Medulla oblongata (tissue), 1 donor: ENCODE data around the gene CCSER2.
"Not testable (repeated sequence)": the region's sequence is repeated elsewhere in the genome, so short reads cannot be mapped to it uniquely, and the experiment has no call there.

Experiments used
- DNase-seq: peaks from one replicate; pipeline ENCODE4 v3.0.0-alpha.2; 2015; ENCODE audit errors: extremely low spot score

The CCSER2 gene

DNA sequence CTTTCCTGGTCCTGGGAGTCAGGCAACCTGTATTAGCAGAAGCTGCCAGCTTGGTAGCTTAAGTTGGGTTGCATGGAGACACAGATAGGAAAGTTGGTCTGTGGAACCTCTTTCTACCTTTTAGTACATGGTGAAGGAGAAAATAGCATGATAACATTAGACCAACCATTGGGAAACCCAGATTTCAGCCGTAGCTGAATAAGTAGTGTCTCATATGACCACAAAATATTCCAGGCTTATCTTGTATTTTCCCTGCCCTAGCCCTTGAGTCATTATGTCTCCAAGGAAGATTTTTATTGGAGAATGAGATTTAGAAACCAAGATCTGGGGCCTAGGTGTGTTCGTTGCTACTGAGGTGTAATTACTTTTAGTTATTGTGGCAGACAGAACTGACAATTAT lies 67.2 kb downstream of the CCSER2 start:
- DNase-seq = no peak

DNA sequence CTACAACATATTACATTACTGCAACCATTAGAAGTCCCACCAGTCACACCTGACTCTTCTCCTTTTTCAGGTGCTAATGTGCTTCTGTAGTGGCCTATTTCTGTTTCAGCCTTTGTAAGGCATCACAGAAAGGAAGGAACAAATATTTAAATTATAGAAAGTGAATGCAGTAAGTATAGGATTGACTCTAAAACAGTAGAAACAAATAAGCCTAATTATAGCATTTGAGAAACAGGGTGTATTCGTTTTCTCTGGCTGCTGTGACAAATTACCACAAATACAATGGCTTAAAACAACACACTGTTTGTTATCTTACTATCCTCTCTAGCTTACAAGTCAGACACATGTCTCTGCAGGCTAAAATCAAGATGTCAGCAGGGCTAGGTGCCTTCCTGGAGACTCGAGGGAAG lies 69.4 kb downstream of the CCSER2 start:
- no peak for DNase-seq

DNA sequence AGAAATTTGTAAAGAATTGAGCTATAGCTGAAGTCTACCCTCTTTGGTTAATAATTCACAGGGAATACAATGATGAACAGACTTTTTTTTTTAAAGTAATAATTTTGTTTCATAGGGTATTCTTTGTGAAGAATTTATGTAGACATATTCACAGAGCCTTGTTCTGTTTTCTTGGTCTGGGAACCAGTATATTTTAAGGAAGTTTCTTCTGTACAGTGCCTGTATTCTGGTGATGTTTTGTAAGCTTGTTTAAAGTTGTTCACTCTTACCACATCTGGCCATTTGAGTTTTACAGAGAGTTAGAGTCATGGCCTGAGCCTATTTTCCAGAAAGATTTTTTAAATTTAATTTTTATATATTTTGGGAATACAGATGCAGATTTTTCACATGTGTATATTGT lies 70.3 kb downstream of the CCSER2 start:
- DNase-seq = no peak

DNA sequence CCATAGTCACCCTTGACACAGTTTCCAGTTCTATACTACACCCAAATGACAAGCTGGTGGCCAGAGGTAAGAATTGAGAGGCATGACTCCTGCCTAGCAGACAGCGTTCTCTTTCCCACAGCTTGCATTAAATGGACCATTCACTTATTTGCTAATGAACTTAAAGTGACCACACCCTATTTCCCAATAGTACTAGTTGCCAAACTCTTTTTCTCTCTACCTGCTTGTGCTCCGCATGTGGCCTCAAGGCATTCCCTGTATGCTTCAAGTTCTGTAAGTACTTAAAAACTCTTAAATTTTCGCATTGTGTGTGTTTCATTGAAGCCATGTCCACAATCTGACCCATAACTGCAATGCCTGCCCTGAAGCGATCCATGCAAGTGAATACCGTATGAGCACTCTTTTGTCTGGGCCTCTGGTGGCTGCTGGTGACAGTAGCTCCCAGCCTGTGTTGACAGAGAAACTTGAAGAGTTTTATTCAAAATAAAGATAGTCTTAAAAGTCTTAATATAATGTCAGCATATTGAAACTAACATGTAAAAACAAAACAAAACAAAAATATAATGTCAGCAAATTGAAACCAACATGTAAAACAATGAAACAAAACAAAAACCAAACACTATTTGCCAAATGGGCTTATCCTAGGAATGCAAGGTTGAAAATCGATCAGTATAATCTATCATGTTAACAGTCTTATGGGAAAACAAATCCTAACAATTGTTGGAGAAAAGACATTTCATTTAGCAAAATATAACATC lies 73.6 kb downstream of the CCSER2 start:
- peak; percentile 25 for DNase-seq

DNA sequence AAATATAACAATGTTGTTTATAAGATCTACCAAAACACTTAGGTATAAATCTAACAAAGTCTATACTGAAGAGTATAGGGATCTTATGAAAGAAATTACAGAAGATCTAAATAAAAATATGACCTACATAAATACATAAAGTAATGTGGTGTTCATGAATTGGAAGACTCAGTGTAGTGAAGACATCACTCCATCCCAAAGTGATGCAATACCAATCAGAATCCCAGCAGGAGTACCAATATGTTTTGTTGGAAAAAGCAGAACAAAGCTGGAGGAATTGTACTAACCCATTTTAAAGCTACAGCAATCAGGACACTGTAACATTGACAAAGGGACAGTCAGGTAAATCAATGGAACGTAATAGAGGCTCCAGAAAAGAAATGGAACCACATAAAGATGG lies 76.4 kb downstream of the CCSER2 start:
- no peak for DNase-seq

DNA sequence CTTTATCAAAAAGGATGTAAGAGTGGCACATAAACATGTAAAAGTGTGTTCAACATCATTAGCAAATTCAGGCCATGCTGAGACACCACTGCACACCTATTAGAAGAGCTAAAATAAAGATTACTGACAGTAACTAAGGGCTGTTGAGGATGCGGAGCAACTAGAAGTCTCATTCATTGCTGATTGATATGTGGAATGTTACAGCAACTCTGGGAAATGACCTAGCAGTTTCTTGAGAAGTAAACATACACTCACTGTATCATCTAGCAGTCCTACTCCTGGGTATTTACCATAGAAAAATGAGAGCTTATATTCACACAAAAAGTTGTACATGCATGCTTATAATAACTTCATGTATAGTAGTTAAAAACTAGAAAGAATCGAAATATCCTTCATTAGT lies 77.3 kb downstream of the CCSER2 start:
- DNase-seq = no peak

DNA sequence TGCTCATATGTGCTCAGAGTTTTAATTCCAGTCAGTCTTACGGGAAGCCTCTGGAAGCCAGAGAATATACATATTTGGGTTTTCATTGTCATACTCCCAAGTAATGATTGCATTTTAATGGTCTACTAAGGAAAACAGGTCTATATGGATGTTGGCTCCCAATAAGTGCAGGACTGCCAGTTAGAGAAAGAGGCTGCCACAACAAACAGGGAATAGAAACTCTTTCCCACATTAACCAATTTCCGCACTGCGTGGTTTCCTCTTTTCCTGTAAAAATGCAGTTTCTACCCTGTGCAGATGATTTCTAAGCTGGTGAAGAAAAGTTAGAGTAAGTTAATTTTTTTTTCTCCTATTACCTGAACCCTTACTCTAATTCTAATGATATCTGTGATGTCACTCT lies 78.2 kb downstream of the CCSER2 start:
- DNase-seq = no peak

DNA sequence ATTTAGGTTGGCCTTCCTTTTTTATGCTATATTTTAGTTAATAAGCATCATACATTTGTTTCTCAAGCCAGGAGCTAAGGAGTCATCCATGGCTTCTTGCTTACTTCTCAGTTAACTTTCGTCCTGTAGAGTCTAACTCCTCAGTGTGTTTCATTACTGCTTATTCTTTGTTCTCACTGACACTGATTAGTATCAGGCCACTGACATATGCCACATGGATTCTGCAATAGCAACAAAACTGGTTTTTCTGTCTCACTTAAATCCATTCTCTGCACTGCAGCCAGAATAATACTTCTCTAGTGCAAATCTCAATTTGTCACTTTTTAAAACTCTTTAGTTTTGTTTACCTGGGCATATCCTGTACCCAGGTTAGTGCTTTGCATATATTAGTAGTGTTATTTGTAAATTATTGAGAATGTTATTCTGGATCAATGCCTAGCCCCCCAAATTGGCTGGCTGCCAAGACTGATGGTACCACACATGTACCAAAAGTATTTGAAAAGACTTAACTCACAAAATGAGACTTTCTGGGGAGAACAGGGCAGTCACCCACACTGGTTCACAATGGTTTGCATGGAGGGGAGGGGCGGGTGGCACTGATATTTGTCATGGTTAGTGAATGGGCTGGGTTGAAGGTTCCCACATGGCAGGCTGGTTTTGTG lies 79.1 kb downstream of the CCSER2 start:
- no peak for DNase-seq

DNA sequence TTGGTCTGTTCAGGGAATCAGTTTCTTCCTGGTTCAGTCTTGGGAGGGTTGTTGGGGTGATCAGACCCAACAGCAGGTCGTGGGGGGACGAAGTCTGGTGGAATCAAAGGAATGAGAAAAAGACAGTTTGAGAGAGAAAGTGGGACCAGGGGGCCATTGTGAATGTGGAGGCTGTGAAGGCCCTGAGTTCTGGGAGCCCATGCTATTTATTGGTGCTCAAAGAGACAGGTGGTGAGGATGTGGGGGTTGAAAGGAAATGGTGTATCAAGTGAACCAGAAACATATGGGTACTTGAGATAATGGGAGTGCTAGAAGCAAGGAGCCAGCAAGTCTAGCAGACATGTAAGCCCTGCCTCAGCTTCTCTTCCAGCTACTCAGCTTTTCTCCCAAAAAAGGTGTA lies 84.1 kb downstream of the CCSER2 start:
- no peak for DNase-seq

DNA sequence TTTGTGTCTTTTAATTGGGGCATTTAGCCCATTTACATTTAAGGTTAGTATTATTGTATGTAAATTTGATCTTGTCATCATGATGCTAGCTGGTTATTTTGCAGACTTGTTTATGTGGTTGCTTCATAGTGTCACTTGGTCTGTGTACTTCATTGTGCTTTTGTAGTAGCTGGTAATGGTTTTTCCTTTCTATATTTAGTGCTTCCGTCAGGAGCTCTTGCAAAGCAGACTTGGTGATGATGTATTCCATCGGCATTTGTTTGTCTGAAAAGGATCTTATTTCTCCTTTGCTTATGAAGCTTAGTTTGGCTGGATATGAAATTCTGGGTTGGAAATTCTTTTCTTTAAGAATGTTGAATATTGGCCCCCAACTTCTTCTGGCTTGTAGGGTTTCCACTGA lies 85.7 kb downstream of the CCSER2 start:
- not testable (repeated sequence) for DNase-seq

DNA sequence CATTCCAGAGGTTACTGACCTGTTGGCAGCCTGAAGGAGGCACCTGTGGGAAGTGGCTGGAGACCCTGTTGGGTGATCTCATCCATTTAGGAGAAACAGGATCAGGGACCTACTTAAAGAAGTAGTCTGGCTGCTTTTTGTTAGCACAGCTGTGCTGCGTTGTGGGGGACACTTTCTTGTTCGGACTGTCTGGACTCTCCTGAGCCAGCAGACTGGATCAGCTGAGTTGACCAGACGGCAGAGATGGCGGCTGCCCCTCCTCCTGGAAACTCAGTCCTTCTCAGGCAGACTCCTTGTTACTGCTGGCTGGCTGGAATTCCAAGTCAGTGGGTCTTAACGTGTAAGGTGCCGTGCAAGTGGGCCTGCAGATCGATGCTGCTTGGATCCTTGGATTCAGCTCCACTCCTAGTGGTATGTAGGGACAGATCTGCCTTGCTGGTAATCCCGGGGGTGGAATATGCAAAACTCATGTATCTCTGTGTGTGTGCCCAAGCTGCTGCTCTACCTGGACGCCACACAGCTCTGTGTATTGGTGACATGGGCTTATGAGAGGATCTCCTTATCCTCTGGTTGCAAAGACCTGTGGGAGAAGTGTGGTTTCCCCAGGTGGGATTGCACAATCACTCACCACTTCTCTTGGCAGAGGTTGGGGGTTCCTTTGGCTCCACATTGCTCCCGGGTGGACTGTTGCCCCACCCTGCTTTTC lies 87.3 kb downstream of the CCSER2 start:
- DNase-seq = no peak

DNA sequence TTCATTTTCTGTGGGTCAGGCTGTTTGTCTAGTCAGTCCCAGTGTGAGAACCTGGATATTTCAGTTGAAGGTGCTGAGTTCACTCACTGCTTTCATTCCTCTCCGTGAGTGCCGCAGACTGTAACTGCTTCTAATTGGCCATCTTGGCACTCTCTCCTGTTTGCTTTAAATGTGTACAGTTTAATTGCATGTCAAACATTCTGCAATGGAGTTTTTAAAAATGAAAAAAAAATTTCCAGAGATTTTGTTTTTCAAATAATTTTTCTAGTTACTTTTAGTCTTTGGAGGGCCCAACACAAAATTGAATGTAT lies 87.8 kb downstream of the CCSER2 start:
- no peak for DNase-seq

DNA sequence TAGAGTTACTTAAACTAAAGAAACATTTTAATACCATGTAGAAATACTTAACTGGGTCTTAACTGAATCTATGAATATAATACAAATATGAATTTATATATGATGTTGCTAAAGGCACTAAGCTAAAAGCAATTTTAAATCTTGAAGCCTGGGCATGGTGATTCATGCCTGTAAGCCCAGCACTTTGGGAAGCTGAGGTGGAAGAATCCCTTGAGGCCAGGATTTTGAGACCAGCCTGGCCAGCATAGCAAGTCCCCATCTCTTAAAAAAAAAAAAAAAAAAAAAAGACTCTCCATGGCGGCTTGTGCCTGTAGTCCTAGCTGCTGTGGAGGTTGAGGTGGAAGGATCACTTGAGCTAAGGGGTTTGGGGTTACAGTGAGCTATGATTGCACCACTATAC lies 95.3 kb downstream of the CCSER2 start:
- DNase-seq = no peak

DNA sequence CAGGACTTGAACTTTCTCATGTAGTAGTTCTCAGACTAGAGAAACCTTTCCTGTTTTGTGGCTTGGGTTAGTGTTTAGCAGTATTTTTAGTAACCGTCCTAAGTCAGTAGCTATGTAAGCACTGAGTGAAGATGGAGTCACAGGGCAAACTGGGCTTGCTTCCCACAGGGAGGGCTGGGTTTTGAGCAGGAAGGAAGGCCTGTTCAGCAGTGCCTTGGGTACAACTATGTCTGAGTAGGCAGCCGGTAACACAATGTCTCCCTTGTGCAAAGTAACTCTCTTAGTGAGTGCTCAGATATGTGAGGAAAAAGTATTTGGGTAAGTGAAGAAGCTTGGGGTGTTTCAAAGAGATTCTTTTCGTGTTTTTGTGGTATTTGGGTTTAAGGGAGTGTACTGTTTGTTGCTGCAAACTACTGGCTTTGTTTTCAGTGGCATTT lies 96.4 kb downstream of the CCSER2 start:
- DNase-seq = peak; percentile 96

DNA sequence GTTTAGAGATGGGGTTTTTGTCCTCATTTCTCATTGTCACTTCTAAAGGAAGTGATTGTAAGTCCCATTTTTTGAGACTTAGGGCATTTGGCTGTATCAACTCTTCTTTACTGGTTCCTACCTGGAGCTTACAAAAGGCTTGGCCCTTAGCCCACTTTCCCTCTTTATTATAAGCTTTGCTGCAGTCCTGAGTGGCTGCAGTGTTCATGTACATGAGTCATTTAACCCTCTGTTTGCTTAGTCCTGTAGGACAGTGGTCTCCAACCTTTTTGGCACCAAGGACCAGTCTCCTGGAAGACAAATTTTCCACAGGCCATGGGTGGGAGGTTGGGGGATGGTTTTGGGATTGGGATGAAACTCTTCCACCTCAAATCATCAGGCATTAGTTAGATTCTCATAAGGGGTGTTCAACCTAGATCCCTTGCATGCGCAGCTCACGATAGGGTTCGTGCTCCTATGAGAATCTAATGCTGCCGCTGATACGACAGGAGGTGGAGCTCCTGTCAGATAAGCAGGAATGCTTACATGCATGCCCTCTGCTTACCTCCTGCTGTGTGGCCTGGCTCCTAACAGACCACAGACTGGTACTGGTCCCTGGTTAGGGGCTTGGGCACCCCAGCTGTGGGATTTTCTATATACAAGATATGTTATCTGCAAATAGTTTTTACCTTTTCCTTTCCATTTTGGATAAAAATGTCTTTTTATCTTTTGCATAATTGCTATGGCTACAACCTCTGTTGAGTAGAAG lies 99.7 kb downstream of the CCSER2 start:
- DNase-seq = no peak

DNA sequence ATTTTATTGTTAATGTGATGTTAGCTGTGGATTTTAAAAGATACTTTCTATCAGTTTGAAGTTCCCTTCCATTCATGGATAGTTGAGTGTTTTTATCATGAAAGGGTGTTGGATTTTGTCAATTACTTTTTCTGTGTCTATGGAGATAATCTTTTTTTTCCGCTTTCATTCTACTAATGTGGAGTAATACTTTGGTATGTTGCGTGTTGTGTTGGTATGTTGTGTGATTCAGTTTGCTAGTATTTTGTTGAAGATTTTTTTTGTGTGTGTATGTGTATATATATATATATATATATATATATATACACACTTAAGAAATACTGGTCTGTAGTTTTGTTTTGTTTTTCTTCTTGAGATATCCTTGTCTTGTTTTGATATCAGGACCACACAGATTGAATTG lies 100.3 kb downstream of the CCSER2 start:
- DNase-seq = no peak

DNA sequence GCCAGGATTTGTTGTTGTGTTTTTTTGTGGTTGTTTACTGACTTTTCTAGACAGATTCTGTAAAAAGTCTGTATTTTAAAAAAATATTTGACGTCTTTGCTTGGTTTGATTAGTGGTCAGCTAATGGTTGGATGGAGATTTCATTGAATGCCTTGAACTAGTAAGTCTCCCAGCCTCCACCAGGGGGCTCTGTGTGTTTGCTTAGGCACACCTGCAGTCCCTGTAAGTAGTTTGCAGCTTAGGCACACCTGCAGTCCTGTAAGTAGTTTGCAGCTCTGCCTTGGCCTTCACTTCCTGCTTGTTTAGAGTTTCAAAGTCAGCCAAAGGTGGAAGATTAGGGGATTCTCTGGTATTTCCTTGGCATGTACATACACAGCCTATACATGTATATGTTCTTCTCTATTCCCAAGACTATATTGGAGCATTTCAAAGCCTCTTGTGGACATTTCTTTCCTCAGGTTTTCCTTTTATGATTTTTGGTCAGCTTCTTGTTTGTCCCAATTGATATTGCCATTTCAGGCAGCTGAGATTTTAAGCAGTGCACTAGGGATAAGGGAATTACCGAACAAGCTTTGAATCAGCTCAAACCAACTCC lies 101.6 kb downstream of the CCSER2 start:
- peak; percentile 74 for DNase-seq

DNA sequence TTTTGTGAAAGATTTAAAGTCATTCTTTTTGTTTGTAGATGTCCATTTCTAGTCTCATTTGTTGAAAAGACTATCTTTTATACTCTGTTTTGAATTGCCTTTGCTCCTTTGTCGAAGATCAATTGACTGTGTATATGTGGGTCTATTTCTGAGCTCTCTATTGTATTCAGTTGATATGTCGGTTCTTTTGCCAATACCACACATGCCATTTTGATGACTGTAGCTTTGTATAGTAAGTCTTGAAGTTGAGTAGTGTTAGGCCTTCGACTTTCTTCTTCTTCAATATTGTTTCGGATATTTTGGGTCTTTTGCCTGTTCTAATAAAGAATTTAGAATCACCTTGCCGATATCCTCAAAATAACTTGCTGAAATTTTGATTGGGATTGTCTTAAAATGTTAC lies 104.5 kb downstream of the CCSER2 start:
- no peak for DNase-seq

DNA sequence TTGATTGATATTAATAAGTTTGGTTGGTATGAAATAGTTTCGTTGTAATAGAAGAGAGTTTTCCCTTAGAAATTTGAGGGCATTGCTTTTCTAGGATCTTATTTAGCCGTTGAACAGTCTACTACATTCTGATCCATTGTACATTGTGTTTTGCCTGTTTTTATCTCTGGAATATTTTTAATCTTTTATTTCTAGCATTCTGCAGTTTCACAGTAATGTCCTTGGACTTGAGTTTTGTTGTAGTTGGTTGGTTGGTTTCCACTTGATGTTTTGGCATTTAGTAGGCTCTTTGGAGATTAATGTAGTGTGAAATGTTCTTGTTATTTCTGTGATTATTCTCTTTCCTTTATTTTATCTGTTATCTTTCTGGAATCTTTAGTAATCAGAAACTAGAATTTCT lies 112.4 kb downstream of the CCSER2 start:
- DNase-seq = no peak

DNA sequence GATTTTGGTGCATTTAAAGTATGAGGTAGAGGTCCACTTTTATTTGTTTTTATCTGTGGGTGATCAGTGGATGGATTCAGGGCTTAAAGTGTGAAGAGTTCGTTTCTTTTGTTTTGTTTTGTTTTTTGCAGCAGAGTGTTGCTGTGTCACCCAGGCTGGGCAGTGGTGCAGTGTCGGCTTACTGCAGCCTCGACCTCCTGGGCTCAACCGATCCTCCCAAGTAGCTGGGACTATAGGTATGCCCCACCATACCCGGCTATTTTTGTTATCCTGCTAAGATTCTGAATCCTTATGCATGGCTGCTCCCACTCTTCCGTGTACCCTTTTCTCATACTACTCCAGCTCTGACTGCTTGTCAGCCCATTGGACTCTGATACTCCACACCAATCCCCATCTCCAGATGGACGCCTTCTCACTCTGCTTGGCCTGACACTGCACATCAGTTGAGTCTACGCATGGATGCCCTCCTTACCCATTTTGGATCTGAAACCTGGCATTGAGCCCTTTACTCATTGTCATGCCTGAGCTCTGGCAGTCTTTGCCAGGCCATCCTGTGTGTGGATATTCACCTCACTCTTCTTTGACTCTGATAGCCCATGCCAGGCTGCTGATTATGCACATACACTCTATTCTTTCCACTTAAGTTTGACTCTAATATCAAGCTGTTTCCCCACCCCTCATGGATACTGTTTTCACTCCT lies 119.5 kb downstream of the CCSER2 start:
- DNase-seq = no peak

DNA sequence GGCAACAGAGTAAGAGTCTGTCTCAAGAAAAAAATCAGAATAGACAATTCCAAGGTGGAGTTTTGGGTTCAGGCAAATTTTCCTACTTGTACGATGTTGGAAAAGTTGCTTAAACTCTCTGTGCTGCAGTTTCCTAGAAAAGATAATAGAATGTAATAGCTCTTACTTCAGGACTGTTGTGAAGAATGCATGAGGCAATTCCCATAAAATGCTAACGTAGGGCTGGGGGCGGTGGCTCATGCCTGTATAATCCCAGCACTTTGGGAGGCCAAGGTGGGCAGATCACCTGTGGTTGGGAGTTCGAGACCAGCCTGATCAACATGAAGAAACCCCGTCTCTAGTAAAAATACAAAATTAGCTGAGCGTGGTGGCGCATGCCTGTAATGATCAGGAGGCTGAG lies 121.0 kb downstream of the CCSER2 start:
- not testable (repeated sequence) for DNase-seq
